SU-DHL-6 (cell line): ENCODE measurements around the gene FBN1.

Experiments
- H2AFZ ChIP-seq: fragments of 200-600 bp; sonication (generic); 2 replicates; pipeline ENCODE4 v1.6.1; 2014; ENCODE audit warnings: low read depth, mild to moderate bottlenecking, moderate library complexity, mixed read lengths, antibody characterized with exemption, low read length; ENCODE audit not compliant: severe bottlenecking
- H3F3A ChIP-seq: fragments of 200-600 bp; shearing (Covaris generic); 2 replicates; pipeline ENCODE4 v1.6.0; 2016; ENCODE audit warnings: antibody characterized with exemption, mild to moderate bottlenecking; ENCODE audit not compliant: insufficient read depth
- H3K27ac ChIP-seq: fragments of 200-600 bp; sonication (generic); 2 replicates; pipeline ENCODE4 v1.5.1; 2016; ENCODE audit warnings: low read depth, mild to moderate bottlenecking, low read length, moderate library complexity, mixed read lengths
- H3K27me3 ChIP-seq: fragments of 200-600 bp; sonication (generic), shearing (Covaris generic); 2 replicates; pipeline ENCODE4 v1.6.0; 2014; ENCODE audit warnings: mild to moderate bottlenecking, low read length
- H3K36me3 ChIP-seq: fragments of 200-600 bp; sonication (generic); 2 replicates; pipeline ENCODE4 v1.6.1; 2014; ENCODE audit warnings: mild to moderate bottlenecking, low read length, mixed read lengths
- H3K4me2 ChIP-seq: fragments of 300-600, 200-600 bp; shearing (Covaris generic), sonication (generic); 2 replicates; pipeline ENCODE4 v1.6.0; 2014; ENCODE audit warnings: low read length, low read depth, mild to moderate bottlenecking; ENCODE audit not compliant: poor library complexity, severe bottlenecking
- H3K4me3 ChIP-seq: fragments of 200-600 bp; sonication (generic); 2 replicates; pipeline ENCODE4 v1.5.1; 2014; ENCODE audit warnings: antibody characterized with exemption, low read length, mild to moderate bottlenecking, mixed read lengths; ENCODE audit not compliant: insufficient read depth, poor library complexity, severe bottlenecking
- H3K79me2 ChIP-seq: fragments of 200-600 bp; sonication (generic); 2 replicates; pipeline ENCODE4 v1.6.1; 2014; ENCODE audit warnings: mild to moderate bottlenecking, low read length, moderate library complexity; ENCODE audit not compliant: insufficient read depth
- H3K9ac ChIP-seq: fragments of 200-600 bp; sonication (generic); 2 replicates; pipeline ENCODE4 v1.7.0; 2014; ENCODE audit warnings: mild to moderate bottlenecking, low read length
- H3K9me2 ChIP-seq: fragments of 200-600 bp; sonication (generic); replicated peaks from 2 replicates; pipeline ENCODE4 v1.6.1; 2014; ENCODE audit warnings: low read length; ENCODE audit not compliant: insufficient read depth
- H3K9me3 ChIP-seq: fragments of 200-600 bp; sonication (generic); 2 replicates; pipeline ENCODE4 v1.6.1; 2014; ENCODE audit warnings: low read length, mixed read lengths; ENCODE audit not compliant: insufficient read depth
- H4K20me1 ChIP-seq: fragments of 200-600 bp; sonication (generic); 2 replicates; pipeline ENCODE4 v1.6.1; 2014; ENCODE audit warnings: low read depth, mild to moderate bottlenecking, antibody characterized with exemption, low read length, moderate library complexity, mixed read lengths
- EZH2phosphoT487 ChIP-seq: fragments of 200-600 bp; sonication (generic), shearing (Covaris generic); conservative IDR thresholded peaks from 2 replicates; pipeline ENCODE4 v1.6.1; 2018; ENCODE audit warnings: mild to moderate bottlenecking, antibody characterized with exemption, low read length, moderate library complexity, mixed read lengths
- TF ChIP-seq, protein P1 (sequence below): fragments of 200-600 bp; sonication (generic); IDR thresholded peaks from one replicate; pipeline ENCODE4 v1.5.1; 2017; ENCODE audit warnings: antibody characterized with exemption, mild to moderate bottlenecking, low read length, moderate library complexity; ENCODE audit not compliant: insufficient read depth, poor library complexity, severe bottlenecking

FBN1 gene

DNA sequence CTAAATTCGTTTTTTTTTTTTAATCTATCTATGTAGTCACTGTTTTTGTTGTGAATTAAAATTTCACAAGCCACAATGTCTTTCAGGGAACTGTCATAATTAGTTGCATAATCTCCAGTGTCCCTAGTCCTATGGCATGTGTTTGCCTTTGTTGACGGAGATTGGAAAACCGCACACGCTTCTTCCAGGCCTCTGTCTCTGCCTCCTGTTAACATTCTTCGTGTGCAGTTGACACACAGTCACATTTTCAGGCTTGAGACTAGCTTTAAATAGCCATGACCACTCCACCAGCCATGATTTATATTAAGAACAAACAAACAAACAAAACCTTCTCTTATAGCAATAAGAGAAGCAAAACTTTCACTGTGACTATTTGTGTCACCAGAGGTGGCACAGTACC is 174.4 kb downstream of the FBN1 start:
- Histone ChIP-seq H3K27ac (no peak overlapping the region), H3F3A (no peaks in the 10 kb centered on the region)
- TF ChIP-seq EZH2phosphoT487, result no peak
- TF ChIP-seq, protein P1, sequence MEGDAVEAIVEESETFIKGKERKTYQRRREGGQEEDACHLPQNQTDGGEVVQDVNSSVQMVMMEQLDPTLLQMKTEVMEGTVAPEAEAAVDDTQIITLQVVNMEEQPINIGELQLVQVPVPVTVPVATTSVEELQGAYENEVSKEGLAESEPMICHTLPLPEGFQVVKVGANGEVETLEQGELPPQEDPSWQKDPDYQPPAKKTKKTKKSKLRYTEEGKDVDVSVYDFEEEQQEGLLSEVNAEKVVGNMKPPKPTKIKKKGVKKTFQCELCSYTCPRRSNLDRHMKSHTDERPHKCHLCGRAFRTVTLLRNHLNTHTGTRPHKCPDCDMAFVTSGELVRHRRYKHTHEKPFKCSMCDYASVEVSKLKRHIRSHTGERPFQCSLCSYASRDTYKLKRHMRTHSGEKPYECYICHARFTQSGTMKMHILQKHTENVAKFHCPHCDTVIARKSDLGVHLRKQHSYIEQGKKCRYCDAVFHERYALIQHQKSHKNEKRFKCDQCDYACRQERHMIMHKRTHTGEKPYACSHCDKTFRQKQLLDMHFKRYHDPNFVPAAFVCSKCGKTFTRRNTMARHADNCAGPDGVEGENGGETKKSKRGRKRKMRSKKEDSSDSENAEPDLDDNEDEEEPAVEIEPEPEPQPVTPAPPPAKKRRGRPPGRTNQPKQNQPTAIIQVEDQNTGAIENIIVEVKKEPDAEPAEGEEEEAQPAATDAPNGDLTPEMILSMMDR, result no peak

DNA sequence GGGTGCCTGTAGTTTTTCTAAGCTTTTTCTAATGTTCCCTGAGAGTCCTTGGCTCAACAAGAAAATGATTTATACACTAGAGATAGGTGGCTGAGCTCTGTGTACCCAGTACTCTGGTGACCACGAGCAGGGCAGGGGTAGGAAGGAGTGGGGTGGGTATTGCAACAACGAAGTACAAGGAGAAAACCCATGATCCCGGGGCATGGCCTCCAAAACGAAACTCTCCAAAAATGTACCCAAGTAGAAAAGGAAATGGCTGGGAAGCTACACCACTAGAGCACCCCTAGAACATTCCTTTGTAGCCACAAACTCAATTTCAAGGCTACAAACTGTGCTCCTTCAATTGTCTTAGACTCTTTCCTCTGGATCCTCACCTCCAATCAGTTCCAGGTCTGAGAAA is 175.4 kb downstream of the FBN1 start:
- H3K9me3 ChIP-seq, result no peaks in the 10 kb centered on the region
- no peaks in the 10 kb centered on the region for H3K79me2 ChIP-seq
- no peaks in the 10 kb centered on the region for H4K20me1 ChIP-seq
- no peak overlapping the region for H3K4me3 ChIP-seq
- H3K9ac ChIP-seq, result no peak overlapping the region
- H3K4me2 ChIP-seq, result no peak overlapping the region
- no peak overlapping the region for H2AFZ ChIP-seq
- TF ChIP-seq EZH2phosphoT487, result no peak
- H3K27ac ChIP-seq, result no peak overlapping the region
- no peaks in the 10 kb centered on the region for H3F3A ChIP-seq
- no peaks in the 10 kb centered on the region for H3K27me3 ChIP-seq
- H3K9me2 ChIP-seq, result no peaks in the 10 kb centered on the region
- H3K36me3 ChIP-seq, result no peaks in the 10 kb centered on the region

More for the DNA sequence above, 174.4 kb downstream of the FBN1 start:
- no peaks in the 10 kb centered on the region for H3K9me2 ChIP-seq
- H3K4me3 ChIP-seq, result no peak overlapping the region
- no peaks in the 10 kb centered on the region for H4K20me1 ChIP-seq
- no peak overlapping the region for H3K9ac ChIP-seq
- no peaks in the 10 kb centered on the region for H3K27me3 ChIP-seq
- H3K79me2 ChIP-seq, result no peaks in the 10 kb centered on the region
- H2AFZ ChIP-seq, result no peak overlapping the region
- H3K4me2 ChIP-seq, result no peak overlapping the region
- no peaks in the 10 kb centered on the region for H3K36me3 ChIP-seq
- no peaks in the 10 kb centered on the region for H3K9me3 ChIP-seq

DNA sequence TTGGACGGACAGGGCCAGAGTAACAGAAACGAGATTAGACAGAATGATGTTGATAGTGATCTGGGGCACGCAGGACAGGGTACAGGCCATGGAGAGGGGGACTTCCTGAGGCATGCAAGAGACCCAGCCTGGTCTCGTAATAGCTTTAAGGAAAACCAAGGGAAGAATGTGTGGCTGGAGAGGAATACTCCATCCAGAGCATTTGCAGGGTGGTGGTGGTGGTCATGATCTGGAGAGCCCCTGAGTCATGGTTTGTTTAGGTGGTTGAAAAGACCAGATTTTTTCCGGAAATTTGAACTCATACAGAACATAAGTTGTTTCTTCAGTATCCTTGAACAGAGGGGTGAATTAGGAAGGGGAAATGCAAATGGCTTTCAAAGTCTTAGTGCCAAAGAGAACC is 175.8 kb downstream of the FBN1 start:
- H3K4me3 ChIP-seq, result no peak overlapping the region

DNA sequence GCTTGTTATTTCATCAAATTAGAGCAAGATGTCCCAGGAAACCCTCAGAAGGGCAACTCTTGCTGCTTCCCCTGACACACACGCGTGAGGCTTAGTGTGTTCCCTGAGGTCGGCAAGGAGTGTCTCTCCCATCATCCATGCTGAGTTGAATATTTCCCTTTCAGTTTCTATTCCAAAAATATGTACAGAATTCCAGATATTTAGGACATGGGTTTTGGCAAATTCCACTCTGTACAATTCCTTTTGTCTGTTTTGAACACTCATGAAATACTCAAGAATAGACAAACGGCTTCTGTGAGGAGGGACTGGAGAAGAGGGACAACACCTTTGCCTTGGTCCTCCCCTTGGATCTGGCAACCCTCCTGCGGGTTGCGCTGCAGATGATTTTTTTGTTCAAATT is 176.2 kb downstream of the FBN1 start:
- H3K4me3 ChIP-seq, result no peak overlapping the region
- no peak overlapping the region for H3K27ac ChIP-seq
- H3K79me2 ChIP-seq, result no peaks in the 10 kb centered on the region
- no peak overlapping the region for H3K4me2 ChIP-seq
- H3K27me3 ChIP-seq, result no peaks in the 10 kb centered on the region
- no peak overlapping the region for H2AFZ ChIP-seq
- H3K9me3 ChIP-seq, result no peaks in the 10 kb centered on the region
- TF ChIP-seq, protein P1, result no peak
- TF ChIP-seq EZH2phosphoT487, result no peak
- H4K20me1 ChIP-seq, result no peaks in the 10 kb centered on the region
- no peak overlapping the region for H3K9ac ChIP-seq
- no peaks in the 10 kb centered on the region for H3K36me3 ChIP-seq
- H3F3A ChIP-seq, result no peaks in the 10 kb centered on the region
- H3K9me2 ChIP-seq, result no peaks in the 10 kb centered on the region

More for the DNA sequence above, 175.8 kb downstream of the FBN1 start:
- no peak for TF ChIP-seq EZH2phosphoT487
- TF ChIP-seq, protein P1, result no peak
- no peaks in the 10 kb centered on the region for H3F3A ChIP-seq
- H3K9me3 ChIP-seq, result no peaks in the 10 kb centered on the region
- no peaks in the 10 kb centered on the region for H3K36me3 ChIP-seq
- H3K9me2 ChIP-seq, result no peaks in the 10 kb centered on the region
- H2AFZ ChIP-seq, result no peak overlapping the region
- H3K79me2 ChIP-seq, result no peaks in the 10 kb centered on the region
- H3K27ac ChIP-seq, result no peak overlapping the region
- H4K20me1 ChIP-seq, result no peaks in the 10 kb centered on the region
- H3K27me3 ChIP-seq, result no peaks in the 10 kb centered on the region
- no peak overlapping the region for H3K4me2 ChIP-seq
- no peak overlapping the region for H3K9ac ChIP-seq
